ENCODE data around the gene RACGAP1.
"Not testable (repeated sequence)": the region's sequence is repeated elsewhere in the genome, so short reads cannot be mapped to it uniquely, and the experiment has no call there.

The RACGAP1 gene

DNA sequence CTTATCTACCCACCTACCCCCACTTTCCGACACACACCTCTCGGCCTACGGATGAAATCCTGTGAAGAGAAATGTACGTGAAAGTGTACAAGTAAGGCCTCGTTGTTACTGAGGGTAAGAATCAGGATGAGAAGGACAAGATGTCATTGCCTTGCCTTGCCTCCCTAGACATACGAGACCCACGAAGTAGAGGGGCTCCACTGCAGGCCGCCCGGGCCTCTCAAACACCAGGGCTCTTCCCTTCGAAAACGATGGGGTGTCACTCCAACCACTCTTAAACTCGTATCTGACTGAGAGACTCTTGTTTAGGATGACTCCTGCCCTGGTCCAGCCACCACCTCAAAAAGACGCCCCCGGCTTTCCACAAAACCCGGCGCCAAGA, 498 bp downstream of the RACGAP1 start:
- DNase-seq = no peak

DNA sequence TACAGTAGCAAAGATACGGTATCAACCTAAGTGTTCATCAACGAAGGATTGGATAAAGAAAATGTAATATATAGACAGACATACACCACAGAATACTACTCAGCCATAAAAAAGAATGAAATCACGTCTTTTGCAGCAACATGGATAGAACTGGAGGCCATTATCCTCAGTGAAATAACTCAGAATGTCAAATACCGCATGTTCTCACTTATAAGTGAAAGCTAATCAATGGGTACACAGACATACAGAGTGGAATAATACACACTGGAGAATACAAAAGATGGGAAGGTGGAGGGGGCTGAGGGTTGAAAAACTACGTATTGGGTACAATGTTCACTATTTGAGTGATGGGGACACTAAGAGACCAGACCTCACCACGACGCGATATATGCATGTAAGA, 1.1 kb downstream of the RACGAP1 start:
- no peak for DNase-seq

GRCh38 chr12:50022903-50023302, 2.4 kb downstream of the RACGAP1 start:
- DNase-seq = no peak

DNA sequence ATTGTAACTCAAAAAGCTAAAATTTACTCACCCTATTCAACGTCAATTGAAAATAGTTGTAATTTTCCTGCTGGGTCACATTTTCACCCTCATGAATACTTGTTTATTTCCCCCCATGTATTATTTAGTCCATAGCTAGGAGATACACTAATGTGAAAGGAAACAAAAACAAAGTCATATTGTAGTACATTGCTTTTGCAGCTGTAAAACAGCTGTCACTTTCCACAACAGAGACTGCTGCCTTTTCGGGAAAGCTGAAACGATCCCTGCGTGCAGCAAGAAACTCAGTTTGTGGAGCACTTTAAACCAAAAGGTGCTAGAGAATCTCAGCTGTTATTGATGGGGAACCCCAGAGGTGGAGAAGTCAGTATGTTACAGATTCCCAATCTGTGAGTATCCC, 4.3 kb downstream of the RACGAP1 start:
- DNase-seq = no peak

DNA sequence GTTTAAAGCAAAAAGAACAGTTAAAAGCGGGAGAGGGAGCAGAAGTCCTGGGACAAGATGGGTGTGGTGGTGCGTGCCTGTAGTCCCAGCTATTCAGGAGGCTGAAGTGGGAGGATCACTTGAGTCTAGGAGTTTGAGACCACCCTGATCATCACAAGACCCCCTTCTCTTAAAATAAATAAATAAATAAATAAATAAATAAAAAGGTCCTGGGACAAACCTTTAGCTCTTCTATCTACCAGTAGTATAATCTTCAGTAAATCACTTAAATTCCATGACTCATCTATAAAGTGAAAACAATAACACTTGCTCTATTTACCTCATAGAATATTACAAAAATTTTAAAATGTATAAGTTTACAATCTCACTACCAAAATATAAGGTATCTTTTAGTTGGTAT, 5.8 kb downstream of the RACGAP1 start:
- no peak for DNase-seq

GRCh38 chr12:50018968-50019367, 6.3 kb downstream of the RACGAP1 start:
- no peak for DNase-seq

- DNase-seq = no peak
These were observed 7.1 kb downstream of the RACGAP1 start for GRCh38 chr12:50018154-50018553.

DNA sequence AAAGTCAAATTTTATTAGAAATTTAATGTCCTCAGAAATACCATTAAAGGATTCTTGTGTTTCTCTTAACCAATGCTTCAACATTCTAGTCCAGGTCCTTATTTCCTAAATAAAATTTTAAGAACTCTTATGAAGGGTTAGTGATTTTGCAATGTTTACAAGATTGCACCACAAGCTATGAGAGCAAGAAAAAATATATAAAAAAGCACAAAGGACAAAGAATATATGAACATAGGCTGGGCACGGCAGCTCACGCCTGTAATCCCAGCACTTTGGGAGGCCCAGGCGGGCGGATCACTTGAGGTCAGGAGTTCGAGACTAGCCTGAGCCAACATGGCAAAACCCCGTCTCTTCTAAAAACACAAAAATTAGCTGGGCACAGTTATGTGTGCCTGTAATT, 7.7 kb downstream of the RACGAP1 start:
- DNase-seq = no peak

GRCh38 chr12:50016501-50017475, 8.5 kb downstream of the RACGAP1 start:
- no peak for DNase-seq

DNA sequence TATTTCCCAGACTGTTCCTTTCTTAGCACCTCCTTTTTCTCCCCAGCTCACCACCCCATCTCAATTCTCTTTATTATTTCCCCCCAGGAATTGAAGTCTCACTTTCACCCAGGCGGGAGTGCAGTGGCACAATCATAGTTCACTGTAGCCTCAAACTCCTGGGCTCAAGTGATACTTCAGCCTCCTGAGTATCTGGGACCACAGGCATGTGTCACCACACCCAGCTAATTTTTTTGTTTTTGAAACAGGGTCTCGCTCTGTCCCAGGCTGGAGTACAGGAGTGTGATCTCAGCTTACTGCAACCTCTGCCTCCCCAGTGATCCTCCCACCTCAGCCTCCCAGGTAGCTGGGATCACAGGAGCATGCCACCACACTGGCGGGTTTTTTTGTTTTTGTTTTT, 11.0 kb downstream of the RACGAP1 start:
- DNase-seq = no peak

DNA sequence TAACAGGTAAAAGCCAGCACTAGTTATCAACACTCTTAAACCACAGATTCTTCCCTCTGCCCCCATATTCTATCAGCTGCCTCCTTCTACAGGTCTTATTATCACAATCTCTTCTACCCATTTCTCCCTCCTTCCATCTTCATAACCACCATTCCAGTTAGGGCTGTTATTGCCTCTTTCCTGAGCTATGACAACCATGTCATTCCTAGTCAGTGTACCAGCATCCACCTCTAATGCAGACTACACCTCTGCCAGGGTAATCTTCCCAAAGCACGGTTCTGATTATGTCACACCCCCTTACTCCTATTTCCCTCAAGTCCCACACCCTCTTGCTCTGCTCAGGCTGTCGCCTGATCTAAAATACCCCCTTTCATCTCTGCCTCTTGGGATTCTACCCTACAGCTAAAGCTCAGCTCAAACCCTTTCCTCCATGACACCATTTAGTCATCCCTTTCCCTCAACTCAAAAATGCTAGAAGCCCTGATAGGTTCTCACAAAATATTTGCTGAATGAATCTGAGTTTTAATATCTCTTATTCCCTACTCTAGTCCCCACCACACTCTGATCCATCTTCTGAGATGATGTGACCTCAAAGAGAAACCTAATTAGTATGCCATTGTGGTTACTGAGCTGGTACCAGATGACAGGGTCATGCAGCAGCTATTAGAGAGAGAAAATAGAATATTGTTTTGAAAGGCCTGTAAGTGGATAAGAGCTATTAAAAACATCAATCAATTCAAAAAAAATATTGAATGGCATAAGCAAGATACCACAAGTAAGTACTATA, 11.7 kb downstream of the RACGAP1 start:
- no peak for DNase-seq

GRCh38 chr12:50006754-50007442, 18.4 kb downstream of the RACGAP1 start:
- no peak for DNase-seq

GRCh38 chr12:50006280-50006679, 19.0 kb downstream of the RACGAP1 start:
- no peak for DNase-seq

DNA sequence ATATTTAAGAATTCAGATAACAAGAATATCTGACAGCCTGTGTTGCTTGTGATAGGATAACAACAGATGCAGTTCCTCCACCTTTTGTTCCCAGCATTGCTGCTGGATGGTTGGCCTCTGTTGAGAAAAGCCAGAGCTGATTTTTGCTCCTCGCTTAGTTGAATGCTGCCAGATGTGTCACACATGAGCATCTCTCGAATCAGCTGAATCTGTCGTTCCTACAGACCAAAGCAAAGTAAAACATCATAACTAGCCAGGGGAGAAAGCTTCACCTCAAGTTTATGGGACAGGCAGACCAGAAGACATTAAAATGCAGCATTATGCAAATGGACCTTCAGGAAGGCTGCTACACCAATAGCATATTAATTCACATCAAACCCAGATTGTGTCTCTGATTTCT, 20.1 kb downstream of the RACGAP1 start:
- DNase-seq = no peak

- DNase-seq = no peak
These were observed 20.6 kb downstream of the RACGAP1 start for GRCh38 chr12:50004696-50005095.

- no peak for DNase-seq
These were observed 21.7 kb downstream of the RACGAP1 start for GRCh38 chr12:50003595-50003994.

DNA sequence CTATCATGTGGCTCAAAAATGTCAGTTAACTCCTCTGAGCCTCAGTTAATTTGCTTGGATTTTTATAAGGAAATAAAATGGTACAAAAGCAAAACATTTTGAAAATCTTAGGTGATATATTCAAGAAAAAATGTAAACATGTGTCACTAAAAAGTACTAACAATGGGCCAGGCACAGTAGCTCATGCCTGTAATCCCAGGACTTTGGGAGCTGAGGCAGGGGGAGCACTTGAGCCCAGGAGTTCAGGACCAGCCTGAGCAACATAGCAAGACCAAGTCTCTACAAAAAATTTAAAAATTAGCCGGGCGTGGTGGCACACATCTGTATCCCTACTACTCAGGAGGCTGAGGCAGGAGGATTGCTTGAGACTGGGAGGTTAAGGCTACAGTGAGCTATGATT, 26.8 kb downstream of the RACGAP1 start:
- DNase-seq = no peak

DNA sequence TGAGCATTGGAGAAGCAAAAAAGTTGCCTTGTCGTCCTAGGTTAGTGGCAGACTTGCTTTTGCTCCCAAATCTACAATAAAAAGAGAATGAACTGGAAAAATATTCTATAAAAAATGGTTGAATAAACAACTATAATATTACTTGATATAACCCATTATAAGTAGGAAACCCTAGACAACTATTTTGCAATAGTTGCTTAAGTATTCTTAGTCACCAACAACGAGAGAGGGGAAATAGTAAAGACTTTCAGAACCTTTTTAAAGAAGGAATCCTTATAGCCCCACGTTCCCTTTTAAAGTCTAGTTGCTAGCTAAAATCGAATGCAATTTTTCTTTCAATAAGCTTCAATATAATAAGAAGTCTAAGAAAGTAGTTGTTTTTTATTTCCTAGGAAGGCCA, 35.0 kb downstream of the RACGAP1 start:
- no peak for DNase-seq

DNA sequence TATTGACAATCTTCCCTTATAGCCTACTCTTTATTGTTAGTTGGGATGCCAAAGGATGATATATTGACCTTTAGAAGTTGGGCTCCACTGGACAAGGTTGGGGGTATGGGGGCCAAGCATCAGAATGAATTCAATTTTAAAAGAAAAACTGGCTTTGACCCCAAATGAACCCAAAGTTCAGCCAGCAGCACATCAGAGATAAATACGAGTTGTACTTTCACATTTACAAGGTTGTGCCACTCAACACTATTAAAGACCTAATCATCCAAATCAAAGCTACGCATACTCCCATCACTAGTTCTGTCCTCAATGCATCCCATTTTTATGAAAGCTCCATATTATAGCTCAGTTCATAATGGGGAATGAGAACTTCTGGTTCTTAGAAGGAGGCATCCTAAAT, 35.9 kb downstream of the RACGAP1 start:
- not testable (repeated sequence) for DNase-seq

GRCh38 chr12:49987625-49988303, 37.5 kb downstream of the RACGAP1 start:
- DNase-seq = no peak

GRCh38 chr12:49986476-49986875, 38.8 kb downstream of the RACGAP1 start:
- not testable (repeated sequence) for DNase-seq

GRCh38 chr12:49985981-49986380, 39.3 kb downstream of the RACGAP1 start:
- DNase-seq = no peak
